Measurements from ENCODE around the gene PCDHGA9. TPM values are rescaled to one million over a fixed set of nuclear protein-coding genes. Genes with fewer than 3 reads are reported as not detected.
A peak's percentile ranks its signal among the peaks of the same experiment; 100 is the strongest.
"Not testable (repeated sequence)": the region's sequence is repeated elsewhere in the genome, so short reads cannot be mapped to it uniquely, and the experiment has no call there.

The PCDHGA9 gene
- total and polyA plus RNA-seq, 2 experiments from 2014 or later: 0.71 to 2.6 TPM

GRCh38 chr5:141388661-141389060 is 13.9 kb upstream of the PCDHGA9 start:
- Histone ChIP-seq H3K36me3 (ENCODE audit: low read depth) (no peaks in the 10 kb centered on the region), H4K20me1 (ENCODE audit: insufficient read depth) (no peaks in the 10 kb centered on the region), H3K4me3 (no peak overlapping the region), H2AFZ (no peak overlapping the region), H3K4me1 (ENCODE audit: insufficient read depth) (no peaks in the 10 kb centered on the region), H3K9me2 (ENCODE audit: insufficient read depth) (no peaks in the 10 kb centered on the region), H3K27me3 (replicated peaks; ENCODE audit: insufficient read depth) (no peaks in the 10 kb centered on the region), H3F3A (ENCODE audit: insufficient read depth) (no peaks in the 10 kb centered on the region), H3K27ac (no peak overlapping the region), H3K9ac (no peak overlapping the region), H3K9me3 (ENCODE audit: low read depth) (no peaks in the 10 kb centered on the region), H3K79me2 (ENCODE audit: insufficient read depth) (no peaks in the 10 kb centered on the region), H3K4me2 (ENCODE audit: unreplicated experiment) (no peak overlapping the region)
- no peak for DNase-seq
- in situ Hi-C loops (cut with MboI): no loop called here
- WGBS, 2 experiments (ENCODE audit: low coverage in 1 of 2, low lambda C conversion rate in 2 of 2, missing lambda C conversion rate in 2 of 2): 47% methylated on average over 10 of the region's 10 CpGs
- TF ChIP-seq EZH2 (IDR thresholded peaks at IDR 0.05; ENCODE audit: insufficient read depth, poor library complexity, severe bottlenecking) (no peak), EZH2phosphoT487 (IDR thresholded peaks at IDR 0.05; ENCODE audit: insufficient read depth, low read depth) (no peak)

- Histone ChIP-seq H4K20me1 (ENCODE audit: insufficient read depth) (no peaks in the 10 kb centered on the region), H3K4me3 (no peak overlapping the region), H3K27ac (no peak overlapping the region), H3K36me3 (ENCODE audit: low read depth) (no peaks in the 10 kb centered on the region), H3K27me3 (replicated peaks; ENCODE audit: insufficient read depth) (no peaks in the 10 kb centered on the region), H3K9ac (no peak overlapping the region), H3F3A (ENCODE audit: insufficient read depth) (no peaks in the 10 kb centered on the region), H3K4me1 (ENCODE audit: insufficient read depth) (no peaks in the 10 kb centered on the region), H3K4me2 (ENCODE audit: unreplicated experiment) (no peak overlapping the region), H3K79me2 (ENCODE audit: insufficient read depth) (no peaks in the 10 kb centered on the region), H3K9me3 (ENCODE audit: low read depth) (no peaks in the 10 kb centered on the region), H2AFZ (no peak overlapping the region), H3K9me2 (ENCODE audit: insufficient read depth) (no peaks in the 10 kb centered on the region)
- no peak for DNase-seq
- in situ Hi-C loops (cut with MboI): no loop called here
- 42 to 43% methylated on average over 56 to 72 of the region's 77 CpGs for WGBS, 2 experiments (ENCODE audit: low coverage in 1 of 2, low lambda C conversion rate in 2 of 2, missing lambda C conversion rate in 2 of 2)
- TF ChIP-seq EZH2 (IDR thresholded peaks at IDR 0.05; ENCODE audit: insufficient read depth, poor library complexity, severe bottlenecking) (no peak), EZH2phosphoT487 (IDR thresholded peaks at IDR 0.05; ENCODE audit: insufficient read depth, low read depth) (no peak)
These were observed 13.2 kb upstream of the PCDHGA9 start for GRCh38 chr5:141389153-141390042.

GRCh38 chr5:141392429-141393198 is 10.0 kb upstream of the PCDHGA9 start, which contains the start of gene PCDHGA8:
TSS of gene PCDHGA8 (plus strand) at chr5:141392633. CDS start at chr5:141392814, 181 bp downstream.
- Histone ChIP-seq H3K9me3 (ENCODE audit: low read depth) (no peaks in the 10 kb centered on the region), H3K36me3 (ENCODE audit: low read depth) (no peaks in the 10 kb centered on the region), H3K27ac (no peak within 1 kb of the TSS), H2AFZ (0 out of 2 replicates have a peak within 1 kb of the TSS, but pooled peaks have one; percentile 4), H3K4me2 (ENCODE audit: unreplicated experiment) (no peak within 1 kb of the TSS), H3K9ac (no peak within 1 kb of the TSS), H3K4me3 (no peak within 1 kb of the TSS), H3F3A (ENCODE audit: insufficient read depth) (peaks cover 5% of the 10 kb centered on the region; the same call in 1 of the 2 replicates), H4K20me1 (ENCODE audit: insufficient read depth) (no peaks in the 10 kb centered on the region), H3K9me2 (ENCODE audit: insufficient read depth) (no peaks in the 10 kb centered on the region), H3K79me2 (ENCODE audit: insufficient read depth) (no peaks in the 10 kb centered on the region), H3K27me3 (replicated peaks; ENCODE audit: insufficient read depth) (no peaks in the 10 kb centered on the region), H3K4me1 (ENCODE audit: insufficient read depth) (no peaks in the 10 kb centered on the region)
- in situ Hi-C loops (cut with MboI): no loop called here
- DNase-seq: peak; percentile 48
- 38% methylated on average over 38 of the region's 38 CpGs for WGBS, 2 experiments (ENCODE audit: low coverage in 1 of 2, low lambda C conversion rate in 2 of 2, missing lambda C conversion rate in 2 of 2)
- TF ChIP-seq EZH2phosphoT487 (IDR thresholded peaks at IDR 0.05; ENCODE audit: insufficient read depth, low read depth) (no peak), EZH2 (IDR thresholded peaks at IDR 0.05; ENCODE audit: insufficient read depth, poor library complexity, severe bottlenecking) (no peak)

GRCh38 chr5:141393267-141393666 is 9.3 kb upstream of the PCDHGA9 start:
- TF ChIP-seq EZH2 (IDR thresholded peaks at IDR 0.05; ENCODE audit: insufficient read depth, poor library complexity, severe bottlenecking) (no peak), EZH2phosphoT487 (IDR thresholded peaks at IDR 0.05; ENCODE audit: insufficient read depth, low read depth) (no peak)
- DNase-seq: no peak
- WGBS, 2 experiments (ENCODE audit: low coverage in 1 of 2, low lambda C conversion rate in 2 of 2, missing lambda C conversion rate in 2 of 2): 41 to 43% methylated on average over 21 of the region's 21 CpGs
- Histone ChIP-seq H3K36me3 (ENCODE audit: low read depth) (no peaks in the 10 kb centered on the region), H3K27me3 (replicated peaks; ENCODE audit: insufficient read depth) (no peaks in the 10 kb centered on the region), H4K20me1 (ENCODE audit: insufficient read depth) (no peaks in the 10 kb centered on the region), H3K27ac (no peak overlapping the region), H3K9me2 (ENCODE audit: insufficient read depth) (no peaks in the 10 kb centered on the region), H2AFZ (no peak overlapping the region), H3K9ac (no peak overlapping the region), H3K4me2 (ENCODE audit: unreplicated experiment) (no peak overlapping the region), H3K4me3 (no peak overlapping the region), H3K9me3 (ENCODE audit: low read depth) (no peaks in the 10 kb centered on the region), H3K79me2 (ENCODE audit: insufficient read depth) (no peaks in the 10 kb centered on the region), H3K4me1 (ENCODE audit: insufficient read depth) (no peaks in the 10 kb centered on the region), H3F3A (ENCODE audit: insufficient read depth) (peaks cover 5% of the 10 kb centered on the region; the same call in 1 of the 2 replicates)
- in situ Hi-C loops (cut with MboI): no loop called here

- H3K4me3 ChIP-seq; H3K79me2 ChIP-seq (ENCODE audit: insufficient read depth); H3K9ac ChIP-seq; H3K4me1 ChIP-seq (ENCODE audit: insufficient read depth); H3K9me3 ChIP-seq (ENCODE audit: low read depth); H3K36me3 ChIP-seq (ENCODE audit: low read depth); in situ Hi-C loops (cut with MboI); H3F3A ChIP-seq (ENCODE audit: insufficient read depth); H2AFZ ChIP-seq; H3K4me2 ChIP-seq (ENCODE audit: unreplicated experiment); H3K27me3 ChIP-seq (replicated peaks; ENCODE audit: insufficient read depth); DNase-seq; H4K20me1 ChIP-seq (ENCODE audit: insufficient read depth); H3K9me2 ChIP-seq (ENCODE audit: insufficient read depth); H3K27ac ChIP-seq: not testable (repeated sequence)
- 54 to 55% methylated on average over 38 to 44 of the region's 53 CpGs for WGBS, 2 experiments (ENCODE audit: low coverage in 1 of 2, low lambda C conversion rate in 2 of 2, missing lambda C conversion rate in 2 of 2)
These were observed 8.0 kb upstream of the PCDHGA9 start for GRCh38 chr5:141394401-141395187.

All from GM23248 (cell line).